ENCODE measurements around the gene KDM4C. TPM values are rescaled to one million over a fixed set of nuclear protein-coding genes. Genes with fewer than 3 reads are reported as not detected.
A peak's percentile ranks its signal among the peaks of the same experiment; 100 is the strongest.

The KDM4C gene
- total and polyA plus RNA-seq, 2 of the 4 experiments (the other 2 are of a cell fraction) = 11.8 to 23.8 TPM

GRCh38 chr9:6910032-6910431, 152.3 kb downstream of the KDM4C start:
- in situ Hi-C loops (cut with MboI; ENCODE audit: low sequenced_read_pairs) = loop anchor here (10.0 kb wide), 1 partner anchor 135 kb away; no protein-coding TSS in a partner anchor
- ATAC-seq (ENCODE audit: low read depth) = peak; percentile 63; the same call in 1 of the 2 replicates
- no peak overlapping the region for H2BK5ac ChIP-seq (ENCODE audit: low read depth, low read length, poor library complexity, severe bottlenecking)

More at GRCh38 chr9:6910032-6910431, 152.3 kb downstream of the KDM4C start:
- Histone ChIP-seq H4K20me1 (ENCODE audit: insufficient read depth, low read length) (0 out of 2 replicates have a peak, but pooled peaks cover 2% of the 10 kb centered on the region), H3K4me2 (ENCODE audit: low read depth, low read length) (no peak overlapping the region), H3K18ac (ENCODE audit: low read depth, low read length) (no peak overlapping the region), H3K27me3 (ENCODE audit: control insufficient read depth, insufficient read depth, low read length) (no peaks in the 10 kb centered on the region), H3K9ac (ENCODE audit: low read depth, low read length) (no peak overlapping the region), H2AK5ac (ENCODE audit: low read depth, low read length) (no peak overlapping the region), H3K9me1 (ENCODE audit: insufficient read depth, low read length) (no peaks in the 10 kb centered on the region), H3K23ac (ENCODE audit: low read depth, low read length) (no peak overlapping the region), H2AFZ (replicated peaks; ENCODE audit: low read length, poor library complexity) (no peak overlapping the region), H4K5ac (ENCODE audit: low read depth, low read length) (no peak overlapping the region), H3K36me3 (ENCODE audit: control insufficient read depth, insufficient read depth, low read length) (no peaks in the 10 kb centered on the region), H2BK15ac (ENCODE audit: low read depth, low read length) (no peak overlapping the region), H2BK120ac (ENCODE audit: low read depth, low read length) (no peak overlapping the region), H4K8ac (ENCODE audit: low read depth in 2 of 2, low read length in 2 of 2) (no peak overlapping the region), H4K91ac (ENCODE audit: insufficient read depth, low read depth, low read length) (no peak overlapping the region), H2BK20ac (ENCODE audit: low read depth, low read length) (no peak overlapping the region), H2AK9ac (replicated peaks; ENCODE audit: low read depth, low read length, poor library complexity) (no peak overlapping the region), H3K9me3 (ENCODE audit: control insufficient read depth, insufficient read depth, low read length) (no peaks in the 10 kb centered on the region), H3K4ac (ENCODE audit: low read depth, low read length) (no peak overlapping the region), H3K56ac (ENCODE audit: extremely low read depth, insufficient read depth, low read length) (no peak overlapping the region), H3K4me1 (ENCODE audit: control insufficient read depth, insufficient read depth, low read length) (no peaks in the 10 kb centered on the region), H3K79me1 (ENCODE audit: low read depth in 1 of 2, low read length in 2 of 2) (peaks cover 0 to 4% of the 10 kb centered on the region in 2 experiments; a peak in 1 of 4 replicates), H3K14ac (replicated peaks; ENCODE audit: low read depth, low read length) (no peak overlapping the region), H3K27ac (ENCODE audit: insufficient read depth, low read length) (no peak overlapping the region), H3K4me3 (ENCODE audit: insufficient read depth, low read depth, low read length) (no peak overlapping the region)
- ChIA-PET CTCF (interaction anchor here (0.9 to 1.4 kb wide), 2 partner anchors 12 to 132 kb away, joined by 3 to 5 read pairs; no protein-coding TSS in a partner anchor), POLR2A (ENCODE audit: unreplicated experiment) (no interaction called here)
- no CpG with 5 or more reads among the region's 2 CpGs for WGBS, 2 experiments (ENCODE audit: extremely low coverage in 2 of 2, insufficient read length in 1 of 2)
- peak; percentile 34 for DNase-seq
- no peak for TF ChIP-seq RFX5 (IDR thresholded peaks at IDR 0.05; ENCODE audit: low read depth, low read length)
- no peak for TF ChIP-seq CEBPB (IDR thresholded peaks at IDR 0.05; ENCODE audit: low read depth, low read length)
- TF ChIP-seq SMC3 (IDR thresholded peaks at IDR 0.05; ENCODE audit: low read depth, low read length) = peak; percentile 47
- peak; percentile 67 for TF ChIP-seq RAD21 (IDR thresholded peaks at IDR 0.05; ENCODE audit: low read length)
- peak; percentile 60 for TF ChIP-seq CTCF (conservative IDR thresholded peaks at IDR 0.05; ENCODE audit: low read depth, low read length)
- TF ChIP-seq BHLHE40 (IDR thresholded peaks at IDR 0.05; ENCODE audit: low read depth, low read length) = no peak
- TF ChIP-seq USF2 (IDR thresholded peaks at IDR 0.05; ENCODE audit: low read depth, low read length) = no peak
- intact Hi-C loops (cut with micrococcal nuclease) = no loop called here
- BruUV-seq (replicated peaks) = no TSS peak
- dilution Hi-C loops (cut with HindIII; ENCODE audit: low sequenced_read_pairs, unreplicated experiment) = no loop called here
